HG02571 (cell line): ENCODE measurements around the gene CDK2AP2.

Experiments
- ATAC-seq: cut with Tn5 transposase; IDR thresholded peaks from one replicate; pipeline ENCODE4 v1.9.1; 2021; ENCODE audit warnings: mild to moderate bottlenecking, moderate library complexity; ENCODE audit not compliant: unreplicated experiment

Gene CDK2AP2

DNA sequence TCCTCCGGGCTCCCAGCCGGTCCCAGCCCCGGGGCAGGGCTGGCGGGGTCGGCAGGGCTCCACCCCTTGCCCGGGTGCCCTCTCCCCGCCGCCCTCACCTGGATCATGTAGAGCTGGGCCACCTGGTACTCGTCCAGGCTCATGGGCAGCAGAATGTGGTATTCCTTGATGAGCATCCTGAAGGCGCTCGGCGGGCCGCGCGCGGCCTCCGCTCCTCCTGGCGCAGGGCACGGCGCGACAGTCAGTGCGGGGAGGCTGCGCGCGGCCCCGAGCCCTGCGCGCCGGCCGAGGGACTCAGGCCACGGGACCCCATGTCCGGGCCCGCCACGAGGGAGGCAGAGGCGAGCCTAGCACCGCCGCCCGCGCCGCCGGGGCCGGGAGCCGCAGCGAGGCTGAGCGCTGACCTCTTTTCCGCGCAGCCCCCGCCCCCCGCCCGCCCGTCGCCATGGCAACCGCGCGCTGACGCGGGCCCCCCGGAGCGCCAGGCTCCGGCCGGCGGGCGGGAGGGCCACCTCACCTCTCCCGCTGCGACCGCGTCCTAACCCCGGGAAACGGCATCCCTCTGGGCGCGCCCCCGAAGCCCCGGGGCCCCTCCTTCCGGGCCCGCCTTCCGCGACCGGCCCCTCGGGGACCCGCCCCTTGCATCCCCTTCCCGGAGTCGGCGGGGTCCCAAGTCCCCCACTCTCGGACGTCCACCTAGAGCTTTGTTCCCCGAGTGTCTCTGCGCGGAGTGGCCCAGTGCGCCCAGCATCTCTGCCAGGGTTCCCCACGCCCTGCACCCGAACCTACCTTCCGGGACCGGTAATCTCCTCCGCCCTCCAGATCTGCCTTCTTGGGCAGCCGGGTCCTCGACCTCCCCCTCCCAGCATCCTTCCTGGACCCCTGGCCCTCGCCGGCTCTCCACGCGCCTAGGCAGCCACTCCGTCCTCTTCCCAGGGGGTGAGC lies 3.7 kb downstream of the CDK2AP2 start:
- no peak for ATAC-seq

DNA sequence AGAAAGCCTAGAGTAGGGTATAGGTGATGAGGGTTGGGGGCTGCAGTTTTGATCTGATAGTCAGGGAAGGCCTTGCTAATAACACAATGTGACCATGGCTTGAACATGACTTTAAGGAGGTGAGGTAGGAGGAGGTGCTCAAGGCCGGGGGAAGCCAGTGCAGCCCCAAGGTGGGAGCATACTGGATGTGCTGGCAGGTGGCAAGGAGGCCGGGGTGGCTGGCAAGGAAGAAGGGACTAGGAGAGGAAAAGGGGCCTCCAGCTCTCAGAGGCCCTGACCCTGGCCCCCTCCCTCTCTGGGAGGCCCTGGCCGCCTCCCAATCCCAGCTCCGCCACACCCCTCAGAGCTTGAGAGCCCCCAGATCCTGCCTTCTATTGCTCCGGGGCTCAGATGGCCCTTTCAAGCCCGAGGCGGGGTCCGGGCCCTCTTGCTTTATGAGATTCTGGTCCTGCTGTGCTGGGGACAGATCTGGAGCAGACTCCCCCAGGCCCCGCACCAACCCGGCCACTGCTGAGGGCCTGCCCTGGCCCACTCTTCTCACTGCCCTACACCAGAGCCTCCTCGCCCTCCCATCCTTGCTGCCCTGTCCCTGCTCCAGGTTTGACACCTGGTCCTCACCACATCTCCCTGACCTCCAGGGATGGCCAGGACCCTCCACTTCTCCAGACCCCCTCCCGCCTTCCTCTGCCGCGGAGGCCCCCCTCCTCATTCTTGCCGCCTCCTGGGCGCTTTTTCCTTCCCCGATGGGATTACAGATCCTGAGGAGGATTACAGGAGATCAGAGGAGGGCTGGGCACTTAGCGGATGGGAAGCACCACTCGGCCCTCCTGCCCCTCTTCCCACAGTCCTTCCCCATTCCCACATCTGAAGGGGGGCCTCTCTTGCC lies 4.6 kb downstream of the CDK2AP2 start:
- ATAC-seq: no peak

DNA sequence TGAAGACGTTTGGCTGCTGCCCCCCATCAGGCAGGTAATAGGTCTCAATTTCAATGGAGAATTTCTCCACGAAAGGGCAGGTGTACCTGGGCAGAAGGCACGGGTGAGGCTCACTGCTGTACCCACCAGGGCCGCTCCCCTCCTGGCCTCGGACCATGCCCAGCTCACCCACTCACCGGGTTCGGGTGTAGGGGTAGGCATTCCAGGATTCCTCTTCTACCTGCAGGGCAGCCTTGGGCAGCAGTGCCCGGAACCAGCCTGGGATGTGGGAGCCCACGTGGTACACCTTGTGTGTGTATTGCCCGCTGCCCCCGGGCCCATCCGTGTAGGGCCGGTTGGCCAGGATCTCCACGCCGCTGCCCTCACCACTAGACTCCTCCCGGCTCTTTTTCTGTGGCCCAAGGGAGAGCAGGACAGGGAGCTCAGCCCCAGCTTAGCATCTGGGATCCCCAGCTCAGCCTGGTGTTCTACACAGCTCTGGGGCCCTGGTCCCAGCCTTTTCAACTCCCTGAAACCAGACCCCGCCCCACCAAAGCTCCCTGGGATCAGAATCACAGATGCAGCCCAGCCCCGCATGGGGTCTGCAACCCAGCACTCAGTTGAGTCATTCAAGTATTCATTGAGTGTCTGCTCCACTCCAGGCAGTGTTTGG lies 5.5 kb downstream of the CDK2AP2 start:
- ATAC-seq: no peak

- no peak for ATAC-seq
Measured at GRCh38 chr11:67501854-67502253, 6.1 kb downstream of the CDK2AP2 start.

GRCh38 chr11:67500831-67501715 lies 6.9 kb downstream of the CDK2AP2 start:
- ATAC-seq: no peak

DNA sequence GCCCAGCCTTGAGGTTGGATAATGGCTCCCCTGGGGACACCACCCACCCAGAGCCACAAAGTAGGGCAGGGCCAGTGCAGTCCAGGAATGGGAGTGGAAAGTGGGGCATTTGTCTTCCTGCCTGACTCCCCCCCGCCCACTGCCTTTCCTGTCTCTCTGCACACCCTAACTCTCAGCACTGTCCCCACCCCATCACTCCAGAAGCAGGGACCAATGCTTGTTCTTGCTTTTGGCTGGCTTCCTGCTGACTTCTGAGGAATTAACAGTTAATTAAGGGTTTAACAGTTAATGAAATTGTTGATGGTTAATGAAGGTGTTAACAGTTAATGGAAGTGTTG lies 7.5 kb downstream of the CDK2AP2 start:
- ATAC-seq: no peak

DNA sequence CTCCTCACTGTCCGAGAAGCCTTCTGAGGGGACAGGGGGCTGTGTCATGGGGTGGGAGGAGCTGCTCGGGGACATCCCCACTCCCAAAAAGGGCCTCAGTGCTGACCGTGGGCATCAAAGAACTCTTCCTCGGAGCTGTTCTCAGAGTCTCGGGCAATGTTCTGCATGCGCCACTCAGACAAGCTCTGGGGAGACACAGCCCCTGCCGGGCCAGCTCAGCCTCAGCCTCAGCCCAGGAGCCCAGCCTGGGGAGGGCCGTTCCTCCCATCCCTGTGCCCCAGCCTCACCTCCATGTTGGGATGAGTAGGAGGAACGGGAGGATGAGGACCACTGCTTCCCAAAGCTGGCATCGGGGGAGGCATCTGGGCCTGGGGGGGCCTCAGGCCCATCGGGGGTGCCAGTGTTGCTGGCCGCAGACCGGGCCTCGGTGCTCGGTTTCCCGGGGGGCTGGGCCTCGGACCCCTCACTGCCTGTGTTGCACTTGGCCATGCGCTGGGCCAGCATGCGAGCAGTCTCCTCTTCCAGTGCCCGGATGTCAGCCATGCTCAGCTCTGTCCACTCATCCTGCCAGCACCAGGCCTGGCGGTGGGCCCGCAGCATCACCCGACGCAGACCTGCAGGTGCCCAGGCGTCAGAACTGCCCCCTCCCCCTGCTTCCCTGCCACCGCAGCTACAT lies 8.0 kb downstream of the CDK2AP2 start:
- ATAC-seq: no peak

GRCh38 chr11:67498544-67498972 lies 9.4 kb downstream of the CDK2AP2 start:
- ATAC-seq: no peak

- ATAC-seq: no peak
Measured at GRCh38 chr11:67497656-67498291, 10.2 kb downstream of the CDK2AP2 start.

DNA sequence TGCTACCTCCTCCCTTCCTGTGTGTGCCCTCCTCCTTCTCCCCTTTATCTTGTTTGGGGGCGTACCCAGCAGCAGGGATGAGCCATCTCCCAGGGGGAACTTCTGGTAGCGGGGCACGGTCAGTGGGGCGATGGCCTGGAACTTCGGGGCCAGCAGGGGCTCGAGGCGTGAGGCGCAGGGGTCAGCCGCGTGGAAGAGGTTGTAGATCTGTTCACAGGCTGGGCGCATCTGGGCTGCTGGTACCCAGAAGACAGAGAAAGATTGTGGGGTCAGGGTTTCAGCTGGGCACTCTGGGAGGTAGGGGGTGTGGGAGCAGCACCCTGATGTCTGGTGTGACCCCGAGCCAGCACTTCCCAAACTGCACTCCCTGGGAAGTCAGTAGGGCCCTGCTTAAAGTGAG lies 11.8 kb downstream of the CDK2AP2 start:
- ATAC-seq: no peak

DNA sequence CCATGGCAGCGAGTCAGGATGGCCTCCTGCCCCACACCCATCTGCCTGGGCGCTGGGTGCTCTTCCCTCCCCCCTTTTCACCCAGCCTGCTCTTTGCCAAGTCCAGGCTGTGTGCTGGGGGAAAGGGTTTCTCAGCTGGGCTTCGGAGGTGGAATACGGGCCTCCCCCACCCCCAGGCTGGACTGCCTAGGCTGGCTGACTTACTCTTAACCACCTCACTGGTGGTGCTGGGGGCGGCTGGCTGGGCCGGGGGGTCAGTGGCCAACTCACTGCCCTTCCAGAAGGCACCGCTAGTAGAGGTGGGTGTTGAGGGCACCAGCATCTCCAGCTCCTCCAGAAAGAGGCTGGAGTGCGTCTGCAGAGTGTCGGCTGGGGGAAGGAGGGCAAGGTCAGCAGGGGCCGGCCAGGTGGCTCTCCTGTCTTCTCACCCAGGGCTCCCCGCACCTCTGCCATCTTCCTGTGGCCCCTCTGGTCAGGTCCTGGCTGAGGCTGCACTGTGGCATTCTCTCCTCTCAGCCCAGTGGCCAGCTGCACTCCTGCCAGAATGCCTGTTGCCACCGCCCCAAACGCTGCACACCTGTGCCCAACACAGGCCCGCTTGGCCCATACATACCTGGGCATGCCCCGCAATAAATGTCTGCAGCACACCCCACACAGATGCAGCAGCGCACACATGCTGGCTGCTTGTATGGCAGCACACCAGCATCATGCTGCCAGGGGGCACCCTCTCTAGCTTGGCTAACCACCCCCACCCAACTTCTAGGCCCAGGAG lies 12.5 kb downstream of the CDK2AP2 start:
- ATAC-seq: no peak

GRCh38 chr11:67494371-67495233 lies 13.4 kb downstream of the CDK2AP2 start:
- no peak for ATAC-seq

GRCh38 chr11:67493548-67494370 lies 14.2 kb downstream of the CDK2AP2 start:
- ATAC-seq: no peak

- ATAC-seq: no peak
Measured at GRCh38 chr11:67492801-67493547, 15.0 kb downstream of the CDK2AP2 start.

DNA sequence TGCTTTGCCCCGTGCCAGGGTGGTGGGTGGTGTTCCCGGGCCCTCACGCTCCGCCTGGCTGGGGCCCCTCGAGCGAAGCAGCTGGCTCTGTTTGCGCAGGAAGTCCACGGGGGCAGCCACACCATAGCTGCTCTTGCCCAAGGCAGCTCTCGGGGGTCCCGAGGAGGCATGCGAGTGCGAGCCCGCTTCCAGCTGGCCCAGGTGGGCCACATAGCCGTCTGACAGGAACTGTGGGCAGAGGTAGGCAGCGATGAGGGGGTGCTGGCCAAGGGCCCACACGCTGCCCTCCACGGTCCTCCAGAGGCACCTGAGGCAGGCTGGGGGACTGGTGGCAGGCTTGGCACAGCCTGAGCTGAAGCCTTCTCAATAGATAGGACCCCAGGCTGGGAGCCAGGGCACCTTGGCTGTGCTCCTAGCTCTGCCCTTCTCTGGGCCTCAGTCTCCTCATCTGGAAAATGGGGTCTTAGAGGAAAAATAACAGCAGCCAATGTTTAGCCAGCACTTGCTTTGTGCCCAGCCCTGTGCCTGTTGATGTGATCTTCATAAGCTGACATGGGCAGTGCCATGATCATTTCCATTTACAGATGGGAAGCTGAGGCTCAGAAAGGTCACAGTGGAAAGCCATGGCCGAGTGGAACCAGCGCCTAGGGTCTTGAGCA lies 15.8 kb downstream of the CDK2AP2 start:
- ATAC-seq: no peak
